SK-N-SH treated with all-trans-retinoic acid at 6 μM for 48 hours (cell line): ENCODE measurements around the gene RAPH1.

Source experiments
- ESRRG ChIP-seq: fragments of 250-450 bp; sonication (Bioruptor Pico); IDR thresholded peaks from 2 replicates; pipeline ENCODE4 v1.6.1; 2021; ENCODE audit warnings: mild to moderate bottlenecking
- GLIS3 ChIP-seq: fragments of 250-450 bp; sonication (Bioruptor Pico); IDR thresholded peaks from 2 replicates; pipeline ENCODE4 v1.5.0; 2020; ENCODE audit warnings: mild to moderate bottlenecking, moderate library complexity
- TCF4 ChIP-seq: fragments of 250-450 bp; sonication (Bioruptor Pico); IDR thresholded peaks from 2 replicates; pipeline ENCODE4 v1.8.0; 2021; ENCODE audit warnings: mild to moderate bottlenecking, moderate library complexity, borderline replicate concordance
- ZFP3 ChIP-seq: fragments of 250-450 bp; sonication (Bioruptor Pico); IDR thresholded peaks from 2 replicates; pipeline ENCODE4 v1.5.0; 2020; ENCODE audit warnings: mild to moderate bottlenecking, moderate library complexity
- ZFP30 ChIP-seq: fragments of 450-650 bp; formaldehyde crosslinking; IDR thresholded peaks from 2 replicates; pipeline ENCODE4 v1.5.0; 2022; ENCODE audit warnings: mild to moderate bottlenecking, moderate library complexity
- ZNF565 ChIP-seq: fragments of 450-650 bp; formaldehyde crosslinking; conservative IDR thresholded peaks from 2 replicates; pipeline ENCODE4 v1.5.0; 2020; ENCODE audit warnings: low read depth, mild to moderate bottlenecking, moderate library complexity
- ZNF8 ChIP-seq: fragments of 450-650 bp; formaldehyde crosslinking; IDR thresholded peaks from 2 replicates; pipeline ENCODE4 v1.5.0; 2020; ENCODE audit warnings: mild to moderate bottlenecking, moderate library complexity

GRCh38 chr2:203396667-203397066 lies 138.4 kb downstream of the RAPH1 start:
- TF ChIP-seq ZFP30 (CRISPR knock-in tag), result no peak
- no peak for TF ChIP-seq TCF4 (CRISPR knock-in tag)
- TF ChIP-seq ZFP3 (CRISPR knock-in tag), result no peak
- no peak for TF ChIP-seq GLIS3 (CRISPR knock-in tag)
- no peak for TF ChIP-seq ZNF8 (CRISPR knock-in tag)
- no peak for TF ChIP-seq ZNF565 (CRISPR knock-in tag)
- no peak for TF ChIP-seq ESRRG (CRISPR knock-in tag)
